SU-DHL-6 (cell line): ENCODE results near the gene C17orf113.

ENCODE experiments used
- EZH2phosphoT487 ChIP-seq: fragments of 200-600 bp; sonication (generic), shearing (Covaris generic); conservative IDR thresholded peaks from 2 replicates; pipeline ENCODE4 v1.6.1; 2018; ENCODE audit warnings: mild to moderate bottlenecking, antibody characterized with exemption, low read length, moderate library complexity, mixed read lengths
- TF ChIP-seq, protein P1 (sequence below): fragments of 200-600 bp; sonication (generic); IDR thresholded peaks from one replicate; pipeline ENCODE4 v1.5.1; 2017; ENCODE audit warnings: antibody characterized with exemption, mild to moderate bottlenecking, low read length, moderate library complexity; ENCODE audit not compliant: insufficient read depth, poor library complexity, severe bottlenecking

DNA sequence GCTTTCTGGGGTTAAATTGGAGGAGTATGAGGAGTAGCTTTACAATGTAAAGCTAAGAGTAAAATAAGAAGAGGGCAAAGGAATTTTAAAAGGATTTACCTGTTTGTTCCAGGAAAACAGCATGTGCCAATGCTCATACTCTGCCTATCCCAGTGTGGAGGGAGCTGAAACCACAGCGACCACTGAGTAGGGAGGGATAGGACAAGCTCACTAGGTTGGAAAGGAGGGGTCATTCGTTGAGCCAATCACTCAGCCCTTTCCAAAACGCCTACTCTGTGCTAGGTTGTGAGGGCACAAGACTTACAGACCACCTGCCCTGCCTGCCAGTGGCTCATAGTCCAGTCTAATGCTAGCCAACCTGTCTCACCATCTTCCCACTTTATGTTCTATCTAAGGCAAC, 32.1 kb downstream of the C17orf113 start:
- TF ChIP-seq, protein P1, sequence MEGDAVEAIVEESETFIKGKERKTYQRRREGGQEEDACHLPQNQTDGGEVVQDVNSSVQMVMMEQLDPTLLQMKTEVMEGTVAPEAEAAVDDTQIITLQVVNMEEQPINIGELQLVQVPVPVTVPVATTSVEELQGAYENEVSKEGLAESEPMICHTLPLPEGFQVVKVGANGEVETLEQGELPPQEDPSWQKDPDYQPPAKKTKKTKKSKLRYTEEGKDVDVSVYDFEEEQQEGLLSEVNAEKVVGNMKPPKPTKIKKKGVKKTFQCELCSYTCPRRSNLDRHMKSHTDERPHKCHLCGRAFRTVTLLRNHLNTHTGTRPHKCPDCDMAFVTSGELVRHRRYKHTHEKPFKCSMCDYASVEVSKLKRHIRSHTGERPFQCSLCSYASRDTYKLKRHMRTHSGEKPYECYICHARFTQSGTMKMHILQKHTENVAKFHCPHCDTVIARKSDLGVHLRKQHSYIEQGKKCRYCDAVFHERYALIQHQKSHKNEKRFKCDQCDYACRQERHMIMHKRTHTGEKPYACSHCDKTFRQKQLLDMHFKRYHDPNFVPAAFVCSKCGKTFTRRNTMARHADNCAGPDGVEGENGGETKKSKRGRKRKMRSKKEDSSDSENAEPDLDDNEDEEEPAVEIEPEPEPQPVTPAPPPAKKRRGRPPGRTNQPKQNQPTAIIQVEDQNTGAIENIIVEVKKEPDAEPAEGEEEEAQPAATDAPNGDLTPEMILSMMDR = no peak
- TF ChIP-seq EZH2phosphoT487 = no peak
